Measurements from ENCODE around the gene P2RY8. TPM values are rescaled to one million over a fixed set of nuclear protein-coding genes. Genes with fewer than 3 reads are reported as not detected.

The P2RY8 gene
- total RNA-seq, 4 donors from 2014 or later, result 0.81 to 2.7 (median 1.8) TPM

DNA sequence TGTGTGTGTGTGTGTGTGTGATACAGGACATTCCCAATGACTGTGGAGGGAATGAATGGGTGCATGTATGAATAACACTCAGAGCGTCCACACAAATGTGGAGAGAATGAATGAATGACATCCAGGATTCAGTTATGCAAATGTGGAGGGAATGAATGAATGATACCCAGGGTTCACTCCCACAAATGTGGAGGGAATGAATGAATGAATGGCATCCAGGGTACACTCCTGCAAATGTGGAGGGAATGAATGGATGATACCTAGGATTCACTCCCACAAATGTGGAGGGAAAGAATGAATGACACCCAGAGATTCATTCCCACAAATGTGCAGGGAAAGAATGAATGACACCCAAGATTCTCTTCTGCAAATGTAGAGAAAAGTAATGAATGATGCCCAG lies 48.2 kb downstream of the P2RY8 start:
- no peak overlapping the region for H3K4me3 ChIP-seq
- ATAC-seq, result no peak
- H3K36me3 ChIP-seq, result no peaks in the 10 kb centered on the region
- no peak overlapping the region for H3K27ac ChIP-seq
- 80% methylated on average over 1 of the region's 1 CpG; no CpG with 5 or more reads in 1 of the 2 donors for WGBS, 2 donors (ENCODE audit: low coverage in 1 of 2)
- peaks cover 0 to 2% (median 0%) of the 10 kb centered on the region in 3 donors for H3K4me1 ChIP-seq
- no peaks in the 10 kb centered on the region for H3K9me3 ChIP-seq
- TF ChIP-seq POLR2A (IDR thresholded peaks at IDR 0.05) (no peak), POLR2AphosphoS5 (IDR thresholded peaks at IDR 0.05) (no peak), EP300 (IDR thresholded peaks at IDR 0.05) (no peak)
- TF ChIP-seq, protein P1, sequence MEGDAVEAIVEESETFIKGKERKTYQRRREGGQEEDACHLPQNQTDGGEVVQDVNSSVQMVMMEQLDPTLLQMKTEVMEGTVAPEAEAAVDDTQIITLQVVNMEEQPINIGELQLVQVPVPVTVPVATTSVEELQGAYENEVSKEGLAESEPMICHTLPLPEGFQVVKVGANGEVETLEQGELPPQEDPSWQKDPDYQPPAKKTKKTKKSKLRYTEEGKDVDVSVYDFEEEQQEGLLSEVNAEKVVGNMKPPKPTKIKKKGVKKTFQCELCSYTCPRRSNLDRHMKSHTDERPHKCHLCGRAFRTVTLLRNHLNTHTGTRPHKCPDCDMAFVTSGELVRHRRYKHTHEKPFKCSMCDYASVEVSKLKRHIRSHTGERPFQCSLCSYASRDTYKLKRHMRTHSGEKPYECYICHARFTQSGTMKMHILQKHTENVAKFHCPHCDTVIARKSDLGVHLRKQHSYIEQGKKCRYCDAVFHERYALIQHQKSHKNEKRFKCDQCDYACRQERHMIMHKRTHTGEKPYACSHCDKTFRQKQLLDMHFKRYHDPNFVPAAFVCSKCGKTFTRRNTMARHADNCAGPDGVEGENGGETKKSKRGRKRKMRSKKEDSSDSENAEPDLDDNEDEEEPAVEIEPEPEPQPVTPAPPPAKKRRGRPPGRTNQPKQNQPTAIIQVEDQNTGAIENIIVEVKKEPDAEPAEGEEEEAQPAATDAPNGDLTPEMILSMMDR (IDR thresholded peaks at IDR 0.05), result no peak
- H3K27me3 ChIP-seq, result peaks cover 34% of the 10 kb centered on the region

DNA sequence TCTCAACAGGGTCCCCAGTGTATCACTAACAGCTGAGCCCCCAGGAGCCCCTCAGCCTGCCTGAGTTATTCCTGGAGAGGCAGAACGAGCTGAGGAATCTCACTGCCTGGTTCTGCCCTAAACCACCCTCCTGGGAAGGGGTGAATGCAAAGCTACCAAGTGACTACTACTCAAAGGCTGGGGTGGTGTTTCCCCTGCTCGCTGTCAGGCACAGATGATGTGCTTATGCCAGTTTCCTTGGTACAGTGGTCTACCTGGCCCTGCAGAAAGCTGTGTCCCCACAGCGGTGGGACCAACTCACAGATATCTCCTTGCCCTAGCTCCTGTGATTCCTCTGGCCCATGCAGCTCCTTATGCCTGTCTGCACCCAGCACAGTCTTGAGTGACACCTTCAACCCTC lies 48.8 kb downstream of the P2RY8 start:
- Histone ChIP-seq H3K27ac (no peak overlapping the region), H3K27me3 (peaks cover 36% of the 10 kb centered on the region), H3K4me3 (no peak overlapping the region), H3K9me3 (no peaks in the 10 kb centered on the region), H3K36me3 (no peaks in the 10 kb centered on the region), H3K4me1 (no peaks in the 10 kb centered on the region)
- TF ChIP-seq EP300 (IDR thresholded peaks at IDR 0.05), result no peak
- TF ChIP-seq, protein P1 (IDR thresholded peaks at IDR 0.05), result no peak
- TF ChIP-seq POLR2A (IDR thresholded peaks at IDR 0.05), result no peak
- TF ChIP-seq POLR2AphosphoS5 (IDR thresholded peaks at IDR 0.05), result no peak
- ATAC-seq, result no peak
- WGBS, 2 donors (ENCODE audit: low coverage in 1 of 2), result 81% methylated on average over 3 of the region's 3 CpGs; no CpG with 5 or more reads in 1 of the 2 donors

DNA sequence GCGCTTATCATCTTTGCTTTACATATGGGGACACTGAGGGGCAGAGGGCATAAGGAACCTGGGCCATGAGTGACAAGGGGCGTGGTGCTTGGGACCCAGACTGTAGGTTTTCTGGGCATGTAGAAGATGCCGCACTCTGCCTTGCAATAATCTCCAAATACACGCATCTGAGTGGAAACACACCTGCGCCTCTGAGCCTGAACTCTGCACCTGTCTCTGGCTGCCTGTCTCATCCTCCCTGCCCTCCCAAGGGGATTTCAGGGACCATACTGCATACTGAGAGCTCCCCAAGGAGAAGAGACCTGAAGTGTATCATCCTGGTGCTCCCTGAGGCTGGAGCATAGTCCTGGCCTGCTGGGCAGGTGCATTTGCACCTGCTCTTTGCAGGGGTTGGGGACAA lies 49.6 kb downstream of the P2RY8 start:
- TF ChIP-seq EP300 (IDR thresholded peaks at IDR 0.05) (no peak), POLR2A (IDR thresholded peaks at IDR 0.05) (no peak), POLR2AphosphoS5 (IDR thresholded peaks at IDR 0.05) (no peak)
- TF ChIP-seq, protein P1 (IDR thresholded peaks at IDR 0.05), result no peak
- peak overlapping the region in 2 of 4 donors; percentile 19 to 31 for H3K27ac ChIP-seq
- 65% methylated on average over 4 of the region's 5 CpGs; no CpG with 5 or more reads in 1 of the 2 donors for whole genome bisulfite sequencing, 2 donors (ENCODE audit: low coverage in 1 of 2)
- ATAC-seq, result no peak
- H3K27me3 ChIP-seq, result peaks cover 36% of the 10 kb centered on the region
- no peaks in the 10 kb centered on the region for H3K4me1 ChIP-seq
- no peaks in the 10 kb centered on the region for H3K36me3 ChIP-seq
- no peak overlapping the region for H3K4me3 ChIP-seq
- H3K9me3 ChIP-seq, result no peaks in the 10 kb centered on the region

DNA sequence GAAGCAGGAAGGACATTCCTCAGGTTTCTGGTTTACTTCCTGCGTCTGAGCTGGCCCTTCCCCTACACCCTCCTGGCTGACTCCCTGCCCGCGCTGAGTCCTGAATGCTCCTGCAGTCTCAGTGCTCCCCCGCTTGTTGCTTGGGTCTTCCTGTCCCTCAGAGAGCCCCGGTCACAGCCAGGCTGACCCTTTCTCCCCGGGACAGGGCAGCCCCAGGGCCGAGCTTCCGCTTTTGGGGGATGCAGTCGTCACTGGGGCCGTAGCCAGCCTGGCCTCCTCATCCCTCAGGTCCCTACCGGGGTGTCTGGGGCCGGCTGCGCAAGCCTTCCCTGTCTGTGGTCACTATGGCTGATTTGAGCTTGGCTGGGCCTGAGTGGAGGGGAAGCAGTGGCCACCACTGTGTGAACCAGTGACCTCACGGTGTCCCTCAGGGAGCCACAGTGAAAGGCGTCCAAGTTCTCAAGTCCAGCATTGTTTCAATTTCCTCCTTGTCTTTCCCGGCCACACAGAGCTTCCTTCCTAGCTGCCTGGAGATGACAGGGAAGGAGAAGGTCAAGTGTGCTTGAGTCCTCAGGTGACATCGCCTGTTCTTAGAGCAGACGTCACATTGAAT lies 50.1 kb downstream of the P2RY8 start:
- Histone ChIP-seq H3K27ac (peak overlapping the region in 3 of 4 donors; percentile 37 to 62 (median 52)), H3K36me3 (no peaks in the 10 kb centered on the region), H3K9me3 (no peaks in the 10 kb centered on the region), H3K27me3 (peaks cover 38% of the 10 kb centered on the region), H3K4me3 (no peak overlapping the region), H3K4me1 (peaks cover 0 to 1% (median 0%) of the 10 kb centered on the region in 3 donors)
- ATAC-seq, result peak; percentile 70
- WGBS, 2 donors (ENCODE audit: low coverage in 1 of 2), result 49 to 53% methylated on average over 6 to 10 of the region's 18 CpGs
- no peak for TF ChIP-seq POLR2A (IDR thresholded peaks at IDR 0.05)
- TF ChIP-seq, protein P1 (IDR thresholded peaks at IDR 0.05), result no peak
- TF ChIP-seq EP300 (IDR thresholded peaks at IDR 0.05), result no peak
- no peak for TF ChIP-seq POLR2AphosphoS5 (IDR thresholded peaks at IDR 0.05)

DNA sequence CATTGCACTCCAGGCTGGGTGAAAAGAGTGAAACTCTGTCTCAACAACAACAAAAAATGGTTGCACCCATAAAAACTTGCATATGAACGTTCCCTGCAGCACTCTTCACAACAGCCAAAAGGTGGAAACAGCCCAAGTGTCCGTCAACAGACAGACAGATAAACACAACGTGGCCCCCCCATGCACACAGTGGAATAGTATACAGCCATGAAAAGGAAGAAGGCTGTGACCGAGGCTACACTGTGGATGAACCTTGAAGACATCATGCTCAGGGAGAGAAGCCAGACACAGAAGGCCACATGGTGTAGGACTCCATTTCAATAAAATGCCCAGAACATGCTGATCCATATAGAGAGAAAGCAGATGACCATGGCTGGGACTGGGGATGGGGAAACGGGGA lies 50.8 kb downstream of the P2RY8 start:
- Histone ChIP-seq H3K4me1 (peaks cover 0 to 8% (median 0%) of the 10 kb centered on the region in 3 donors), H3K27me3 (peaks cover 45% of the 10 kb centered on the region), H3K27ac (peak overlapping the region in 3 of 4 donors; percentile 37 to 62 (median 52)), H3K36me3 (no peaks in the 10 kb centered on the region), H3K9me3 (no peaks in the 10 kb centered on the region), H3K4me3 (no peak overlapping the region)
- WGBS, 2 donors (ENCODE audit: low coverage in 1 of 2), result 69 to 70% methylated on average over 3 to 4 of the region's 5 CpGs
- TF ChIP-seq EP300 (IDR thresholded peaks at IDR 0.05) (no peak), POLR2A (IDR thresholded peaks at IDR 0.05) (no peak), POLR2AphosphoS5 (IDR thresholded peaks at IDR 0.05) (no peak)
- TF ChIP-seq, protein P1 (IDR thresholded peaks at IDR 0.05), result no peak
- no peak for ATAC-seq

All from gastroesophageal sphincter (tissue), 4 donors.